H1 (cell line): Measurements from ENCODE around the gene PNPLA3. TPM values are rescaled to one million over a fixed set of nuclear protein-coding genes. Genes with fewer than 3 reads are reported as not detected.

Source experiments
- CTCF ChIA-PET: fragments of 300-600 bp; sonication (Branson Sonifier 250); formaldehyde crosslinking; loops from one replicate; lab custom pipeline; 2021; ENCODE audit not compliant: partially characterized antibody; lab: Charles Lee
- POLR2A ChIA-PET: fragments of 300-600 bp; sonication (Branson Sonifier 250); formaldehyde crosslinking; loops from one replicate; lab custom pipeline; 2021; ENCODE audit warnings: inconsistent platforms; ENCODE audit not compliant: partially characterized antibody; lab: Charles Lee
- DNase-seq, 2 experiments: peaks; one replicate each; pipeline versions ENCODE4 v3.0.0 to v3.0.0-alpha.2; 2010 to 2022; ENCODE audit warnings: low spot score in 2 of 2, low read depth in 1 of 2, mixed read lengths in 1 of 2
- FAIRE-seq: peaks from 2 replicates; lab custom pipeline; 2011; peaks lifted over from hg19 to GRCh38; lab: Jason Lieb, UNC
- H2AFZ ChIP-seq: 2 replicates; pipeline ENCODE4 v1.8.1; 2012; ENCODE audit warnings: low read length, inconsistent platforms
- H2AK5ac ChIP-seq: 2 replicates; pipeline ENCODE4 v1.6.1; 2013; ENCODE audit warnings: low read depth, low read length
- H2BK120ac ChIP-seq: replicated peaks from 2 replicates; pipeline ENCODE3; 2013; ENCODE audit warnings: low read depth, low read length, inconsistent platforms
- H2BK12ac ChIP-seq: 2 replicates; pipeline ENCODE4 v1.6.1; 2013; ENCODE audit warnings: low read depth, low read length
- H2BK15ac ChIP-seq: 2 replicates; pipeline ENCODE4 v1.6.1; 2013; ENCODE audit warnings: low read length
- H2BK20ac ChIP-seq: 2 replicates; pipeline ENCODE4 v1.6.1; 2013; ENCODE audit warnings: low read length
- H2BK5ac ChIP-seq: 2 replicates; pipeline ENCODE4 v1.6.1; 2013; ENCODE audit warnings: low read depth, low read length
- H3K14ac ChIP-seq: 2 replicates; pipeline ENCODE4 v1.6.1; 2013; ENCODE audit warnings: inconsistent platforms; ENCODE audit not compliant: insufficient read length
- H3K18ac ChIP-seq: 2 replicates; pipeline ENCODE4 v1.6.1; 2013; ENCODE audit warnings: low read length; ENCODE audit errors: extremely low read depth
- H3K23ac ChIP-seq: 2 replicates; pipeline ENCODE4 v1.6.1; 2013; ENCODE audit warnings: inconsistent platforms; ENCODE audit not compliant: insufficient read length
- H3K23me2 ChIP-seq: 2 replicates; pipeline ENCODE4 v1.6.1; 2013; ENCODE audit warnings: low read depth, low read length
- H3K27ac ChIP-seq: 2 replicates; pipeline ENCODE4 v1.6.1; 2011; ENCODE audit warnings: low read depth, low read length, inconsistent platforms
- H3K27me3 ChIP-seq, 4 experiments: replicated peaks in 1 of 4; 1 replicate in 1 of 4; 2 replicates in 3 of 4; pipeline versions ENCODE4 v1.6.1 to v1.8.1; 2011 to 2013; ENCODE audit warnings: low read length in 3 of 4, mild to moderate bottlenecking in 3 of 4, inconsistent platforms in 2 of 4, mixed read lengths in 2 of 4, moderate library complexity in 1 of 4; ENCODE audit not compliant: control insufficient read depth in 3 of 4, insufficient read depth in 3 of 4; ENCODE audit errors: extremely low read depth in 1 of 4
- H3K36me3 ChIP-seq, 4 experiments: 2 replicates each; pipeline versions ENCODE4 v1.6.1 to v1.8.1; 2011 to 2013; ENCODE audit warnings: mild to moderate bottlenecking in 4 of 4, low read length in 3 of 4, moderate library complexity in 2 of 4, control low read depth in 1 of 4, inconsistent platforms in 1 of 4; ENCODE audit not compliant: insufficient read depth in 4 of 4, control insufficient read depth in 2 of 4
- H3K4ac ChIP-seq: replicated peaks from 2 replicates; pipeline ENCODE3; 2013; ENCODE audit warnings: low read length, low read depth, mixed read lengths, inconsistent platforms; ENCODE audit not compliant: insufficient read length
- H3K4me1 ChIP-seq, 4 experiments: replicated peaks in 1 of 4; 1 replicate in 1 of 4; 2 replicates in 3 of 4; pipeline versions ENCODE4 v1.6.1 to v1.8.1; 2011 to 2013; ENCODE audit warnings: low read length in 3 of 4, inconsistent platforms in 2 of 4, mixed read lengths in 1 of 4; ENCODE audit not compliant: insufficient read depth in 4 of 4, control insufficient read depth in 3 of 4
- H3K4me2 ChIP-seq, 2 experiments: 2 replicates each; pipeline versions ENCODE4 v1.6.1 to v1.8.1; 2011 to 2013; ENCODE audit warnings: low read depth in 2 of 2, low read length in 2 of 2, control low read depth in 1 of 2, inconsistent platforms in 1 of 2, mild to moderate bottlenecking in 1 of 2; ENCODE audit not compliant: insufficient read depth in 1 of 2
- H3K4me3 ChIP-seq, 4 experiments: fragments of 200-600, 300-600 bp in 1 of 4; sonication (generic), shearing (Covaris generic), sonication (Bioruptor Twin) in 1 of 4; 2 replicates each; pipeline versions ENCODE4 v1.5.1 to v1.8.1; 2011 to 2016; ENCODE audit warnings: low read length in 4 of 4, low read depth in 3 of 4, control low read depth in 2 of 4, inconsistent platforms in 2 of 4, mild to moderate bottlenecking in 2 of 4, mixed read lengths in 1 of 4, moderate library complexity in 1 of 4; ENCODE audit not compliant: insufficient read depth in 2 of 4; ENCODE audit errors: extremely low read depth in 1 of 4
- H3K56ac ChIP-seq: replicated peaks from 2 replicates; pipeline ENCODE3; 2013; ENCODE audit warnings: low read depth, mild to moderate bottlenecking, mixed read lengths, low read length, inconsistent platforms; ENCODE audit not compliant: insufficient read length
- H3K79me1 ChIP-seq: 2 replicates; pipeline ENCODE4 v1.6.1; 2013; ENCODE audit warnings: low read depth, low read length, control low read depth
- H3K79me2 ChIP-seq, 2 experiments: 2 replicates each; pipeline versions ENCODE4 v1.6.1 to v1.8.1; 2012 to 2013; ENCODE audit warnings: low read length in 2 of 2, mild to moderate bottlenecking in 2 of 2, inconsistent platforms in 1 of 2; ENCODE audit not compliant: insufficient read depth in 2 of 2, control insufficient read depth in 1 of 2
- H3K9ac ChIP-seq, 4 experiments: replicated peaks in 1 of 4; 1 replicate in 1 of 4; 2 replicates in 3 of 4; pipeline versions ENCODE4 v1.6.1 to v1.8.1; 2011 to 2013; ENCODE audit warnings: low read depth in 3 of 4, low read length in 3 of 4, control low read depth in 2 of 4, mild to moderate bottlenecking in 2 of 4, moderate library complexity in 2 of 4, inconsistent platforms in 1 of 4; ENCODE audit errors: extremely low read depth in 1 of 4
- H3K9me3 ChIP-seq, 2 experiments: 2 replicates each; pipeline versions ENCODE4 v1.6.1 to v1.8.1; 2012 to 2013; ENCODE audit warnings: mild to moderate bottlenecking in 2 of 2, moderate library complexity in 2 of 2, control low read depth in 1 of 2, inconsistent platforms in 1 of 2, low read depth in 1 of 2, low read length in 1 of 2, mixed read lengths in 1 of 2; ENCODE audit not compliant: insufficient read depth in 2 of 2
- H4K20me1 ChIP-seq, 2 experiments: replicated peaks in 1 of 2; 2 replicates each; pipeline versions ENCODE3 to v1.8.1; 2011 to 2013; ENCODE audit warnings: inconsistent platforms in 2 of 2, low read length in 2 of 2, mild to moderate bottlenecking in 1 of 2; ENCODE audit not compliant: insufficient read depth in 2 of 2, control insufficient read depth in 1 of 2
- H4K5ac ChIP-seq: 2 replicates; pipeline ENCODE4 v1.6.1; 2013; ENCODE audit warnings: low read length, low read depth, mixed read lengths, inconsistent platforms; ENCODE audit not compliant: insufficient read length
- H4K8ac ChIP-seq: 2 replicates; pipeline ENCODE4 v1.8.0; 2013; ENCODE audit warnings: mild to moderate bottlenecking, moderate library complexity, low read length, inconsistent platforms; ENCODE audit not compliant: insufficient read depth; ENCODE audit errors: extremely low read depth
- H4K91ac ChIP-seq: replicated peaks from 2 replicates; pipeline ENCODE3; 2013; ENCODE audit warnings: low read length, mixed read lengths, inconsistent platforms; ENCODE audit not compliant: insufficient read length
- ASH2L ChIP-seq: fragments of 200-600, 300-600 bp; sonication (generic); IDR thresholded peaks from one replicate; pipeline ENCODE4 v1.7.1; 2017; ENCODE audit warnings: low read length
- BRCA1 ChIP-seq: IDR thresholded peaks from 2 replicates; pipeline ENCODE4 v1.6.1; 2012; ENCODE audit warnings: low read depth, low read length, improper control_type of control experiment
- KDM4A ChIP-seq: IDR thresholded peaks from one replicate; pipeline ENCODE4 v1.7.1; 2012; ENCODE audit warnings: low read depth, mild to moderate bottlenecking, moderate library complexity, low read length, inconsistent platforms; ENCODE audit not compliant: severe bottlenecking
- NANOG ChIP-seq: IDR thresholded peaks from 2 replicates; pipeline ENCODE4 v1.6.1; 2011; ENCODE audit warnings: low read length, low read depth, mild to moderate bottlenecking, inconsistent platforms; ENCODE audit not compliant: insufficient read depth, poor library complexity, severe bottlenecking
- NRF1 ChIP-seq: IDR thresholded peaks from 2 replicates; pipeline ENCODE4 v1.6.1; 2011; ENCODE audit warnings: mild to moderate bottlenecking, low read depth, low read length, improper control_type of control experiment
- POLR2AphosphoS5 ChIP-seq: IDR thresholded peaks from 2 replicates; pipeline ENCODE4 v1.6.1; 2011; ENCODE audit warnings: low read depth, low read length
- SIN3A ChIP-seq, 2 experiments: IDR thresholded peaks in 1 of 2; conservative IDR thresholded peaks in 1 of 2; 2 replicates each; pipeline ENCODE4 v1.6.1; 2011 to 2012; ENCODE audit warnings: low read length in 2 of 2, improper control_type of control experiment in 1 of 2, low read depth in 1 of 2, mild to moderate bottlenecking in 1 of 2
- SP2 ChIP-seq: IDR thresholded peaks from 2 replicates; pipeline ENCODE4 v1.6.1; 2012; ENCODE audit warnings: mild to moderate bottlenecking, low read length, inconsistent platforms
- WGBS, 2 experiments: shearing (Covaris generic) in 1 of 2; methylation state at CpG; one replicate each; pipeline versions ENCODE4 v1.1.6 to v1.1.7; 2013 to 2015; ENCODE audit warnings: low lambda C conversion rate in 2 of 2, mixed read lengths in 2 of 2, inconsistent platforms in 1 of 2, low coverage in 1 of 2, missing lambda C conversion rate in 1 of 2; ENCODE audit not compliant: insufficient replicate concordance in 2 of 2, insufficient coverage in 1 of 2, insufficient read length in 1 of 2; ENCODE audit errors: extremely low coverage in 1 of 2, missing lambda C conversion rate in 1 of 2; 5-methylcytosine and 5-hydroxymethylcytosine counted together
- polyA plus RNA-seq, 7 experiments: library from polyadenylated mRNA; depleted of rRNA in 3 of 7; stranded (reverse) in 5 of 7; unstranded in 2 of 7; fragments of >200 nt in 5 of 7; fragments of 200-250 nt in 2 of 7; gene quantifications; 1 replicate in 5 of 7; 2 replicates in 1 of 7; 4 replicates in 1 of 7; pipeline versions ENCODE4 v1.2.1 to v1.2.3, GENCODE V29; 2011 to 2013; ENCODE audit warnings: missing spikeins in 2 of 7, mixed read lengths in 2 of 7
- total RNA-seq: library from RNA; stranded (reverse); fragmentation: NEBNext Ultra II Directional; extraction: Animal tissue kit (Norgen Biotek cat#: 25700); gene quantifications from 2 replicates; pipeline ENCODE4 v1.2.1, GENCODE V29; 2021
- TF ChIP-seq, protein P1 (sequence below): IDR thresholded peaks from 2 replicates; pipeline ENCODE4 v1.6.1; 2012; ENCODE audit warnings: low read length, inconsistent platforms

The PNPLA3 gene
- total and polyA plus RNA-seq, 2 of the 8 experiments (the other 6 are each of a cell fraction or from before 2014, with no cell fraction given), result 17.5 to 23.4 TPM

DNA sequence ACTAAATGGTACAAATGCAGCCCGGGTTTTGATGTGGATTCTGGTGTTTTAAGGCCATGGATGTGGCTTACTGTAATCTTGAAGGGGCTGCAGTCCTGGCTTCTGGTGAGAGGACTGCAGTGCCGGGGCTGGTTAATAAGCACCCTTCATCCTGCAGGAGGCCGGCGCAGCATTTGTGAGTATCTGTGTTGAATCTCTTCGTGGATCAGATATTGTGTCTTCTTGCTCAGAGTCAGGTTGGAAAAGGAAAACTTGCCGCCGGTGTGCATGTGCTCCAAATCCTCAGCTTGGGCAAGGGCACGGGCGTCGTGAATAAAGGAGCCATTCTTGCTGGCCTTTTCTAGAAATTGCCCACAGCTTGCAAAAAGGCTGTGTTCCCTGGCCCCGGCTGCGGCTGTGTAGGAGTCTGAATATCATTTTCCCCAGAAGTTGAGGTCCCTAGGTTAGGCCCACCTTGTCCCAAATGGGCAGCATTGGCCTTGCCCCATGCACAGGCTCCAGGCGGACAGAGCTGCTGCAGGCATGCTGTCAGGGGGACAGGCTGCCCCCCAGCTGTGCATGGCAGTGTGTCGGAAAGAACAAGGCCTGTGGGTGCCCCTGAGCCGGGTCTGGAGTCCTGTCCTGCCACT lies 71.6 kb downstream of the PNPLA3 start:
- TF ChIP-seq NRF1, result no peak
- no peak for TF ChIP-seq ASH2L
- TF ChIP-seq NANOG, result no peak
- TF ChIP-seq BRCA1, result no peak
- TF ChIP-seq, protein P1, sequence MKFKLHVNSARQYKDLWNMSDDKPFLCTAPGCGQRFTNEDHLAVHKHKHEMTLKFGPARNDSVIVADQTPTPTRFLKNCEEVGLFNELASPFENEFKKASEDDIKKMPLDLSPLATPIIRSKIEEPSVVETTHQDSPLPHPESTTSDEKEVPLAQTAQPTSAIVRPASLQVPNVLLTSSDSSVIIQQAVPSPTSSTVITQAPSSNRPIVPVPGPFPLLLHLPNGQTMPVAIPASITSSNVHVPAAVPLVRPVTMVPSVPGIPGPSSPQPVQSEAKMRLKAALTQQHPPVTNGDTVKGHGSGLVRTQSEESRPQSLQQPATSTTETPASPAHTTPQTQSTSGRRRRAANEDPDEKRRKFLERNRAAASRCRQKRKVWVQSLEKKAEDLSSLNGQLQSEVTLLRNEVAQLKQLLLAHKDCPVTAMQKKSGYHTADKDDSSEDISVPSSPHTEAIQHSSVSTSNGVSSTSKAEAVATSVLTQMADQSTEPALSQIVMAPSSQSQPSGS, result no peak
- TF ChIP-seq POLR2AphosphoS5, result no peak
- no peak for TF ChIP-seq SIN3A (conservative IDR thresholded peaks at IDR 0.05 in 1 of 2, IDR thresholded peaks at IDR 0.05 in 1 of 2; ENCODE audit: low read depth in 1 of 2, low read length in 2 of 2)
- TF ChIP-seq SP2, result no peak
- TF ChIP-seq KDM4A, result no peak
- no peak overlapping the region for H3K4me3 ChIP-seq
- no peak overlapping the region for H2BK12ac ChIP-seq
- no peaks in the 10 kb centered on the region for H3K23me2 ChIP-seq
- H3K9ac ChIP-seq, result no peak overlapping the region
- no peaks in the 10 kb centered on the region for H3K79me2 ChIP-seq
- no peak overlapping the region for H3K4me2 ChIP-seq
- FAIRE-seq, result no peak
- H2BK20ac ChIP-seq, result no peak overlapping the region
- H3K4me1 ChIP-seq, result peaks cover 0 to 2% (median 1%) of the 10 kb centered on the region in 4 experiments; a peak in 3 of 7 replicates
- H3K27me3 ChIP-seq, result no peaks in the 10 kb centered on the region
- no peak overlapping the region for H4K5ac ChIP-seq
- no peak overlapping the region for H3K4ac ChIP-seq
- H2AFZ ChIP-seq, result no peak overlapping the region
- no peak overlapping the region for H2BK5ac ChIP-seq
- no peak overlapping the region for H2BK15ac ChIP-seq
- H3K79me1 ChIP-seq, result no peaks in the 10 kb centered on the region
- no peaks in the 10 kb centered on the region for H3K9me3 ChIP-seq
- WGBS, 2 experiments, result 92% methylated on average over 15 of the region's 15 CpGs; no CpG with 5 or more reads in 1 of the 2 experiments
- no peak for DNase-seq
- H4K91ac ChIP-seq, result no peak overlapping the region
- no peak overlapping the region for H3K18ac ChIP-seq
- H3K56ac ChIP-seq, result no peak overlapping the region
- POLR2A ChIA-PET, result interaction anchor here (0.6 kb wide), 1 partner anchor 42 kb away, joined by 3 read pairs; no protein-coding TSS in a partner anchor
- no peak overlapping the region for H3K27ac ChIP-seq
- H3K14ac ChIP-seq, result no peak overlapping the region
- peaks cover 0 to 16% (median 14%) of the 10 kb centered on the region in 4 experiments; a peak in 5 of 8 replicates for H3K36me3 ChIP-seq
- H2BK120ac ChIP-seq, result no peak overlapping the region
- H4K20me1 ChIP-seq, result peaks cover 0 to 9% of the 10 kb centered on the region in 2 experiments
- H3K23ac ChIP-seq, result no peak overlapping the region
- CTCF ChIA-PET, result interaction anchor here (0.7 to 5.7 kb wide), 12 partner anchors 9 to 631 kb away, joined by 3 to 69 read pairs (median 4); no protein-coding TSS in a partner anchor
- H2AK5ac ChIP-seq, result no peak overlapping the region
- H4K8ac ChIP-seq, result no peak overlapping the region
